ENCODE measurements around the gene MYL12A.

MYL12A gene

DNA sequence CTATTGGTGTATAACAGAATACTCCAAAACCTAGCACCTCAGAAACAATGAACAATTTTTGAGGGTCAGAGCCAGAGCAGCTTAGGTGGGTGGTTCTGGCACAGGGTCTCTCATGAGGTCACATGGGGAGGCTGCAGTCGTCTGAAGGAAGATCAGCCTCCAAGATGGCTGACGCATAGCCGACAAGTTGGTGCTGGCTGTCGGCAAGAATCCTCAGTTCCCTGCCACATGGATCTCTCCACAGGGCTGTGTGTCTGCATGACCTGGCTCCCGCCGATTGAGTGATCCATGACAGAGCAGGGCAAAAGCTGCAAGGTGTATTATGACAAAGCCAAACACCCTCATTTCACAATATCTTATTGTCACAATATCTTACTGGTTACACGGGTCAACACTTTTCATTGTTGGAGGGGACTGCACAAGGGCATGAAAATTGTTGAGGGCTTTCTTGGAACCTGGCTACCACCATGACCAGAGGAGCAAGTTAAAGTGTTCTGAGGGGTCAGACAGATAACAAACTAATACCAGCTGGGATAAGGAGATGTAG, 18.5 kb downstream of the MYL12A start:
- Histone ChIP-seq H3K79me2 (ENCODE audit: insufficient read depth, low read length) (peaks cover 100% of the 10 kb centered on the region), H3K4me2 (ENCODE audit: insufficient read depth, low read length) (peak overlapping the region; percentile 21; the same call in 1 of the 2 replicates), H3K9ac (ENCODE audit: low read depth, low read length) (no peak overlapping the region; the same call in 1 of the 2 replicates), H3K4me3 (ENCODE audit: low read depth in 1 of 2, low read length in 2 of 2) (no peak overlapping the region), H3K4me1 (ENCODE audit: insufficient read depth, low read length) (peaks cover 36% of the 10 kb centered on the region), H3K27me3 (ENCODE audit: insufficient read depth, low read length, poor library complexity) (no peaks in the 10 kb centered on the region), H3K36me3 (ENCODE audit: insufficient read depth, low read length) (peaks cover 6% of the 10 kb centered on the region; the same call in 1 of the 2 replicates), H4K20me1 (ENCODE audit: insufficient read depth, low read length) (peaks cover 74% of the 10 kb centered on the region), H3K9me3 (ENCODE audit: insufficient read depth, low read length, severe bottlenecking) (no peaks in the 10 kb centered on the region), H3K27ac (ENCODE audit: low read length) (no peak overlapping the region), H2AFZ (ENCODE audit: low read depth, low read length) (no peak overlapping the region)
- no peak for DNase-seq
- ATAC-seq (ENCODE audit: insufficient read depth, low read depth) = no peak
- TF ChIP-seq, protein P1, sequence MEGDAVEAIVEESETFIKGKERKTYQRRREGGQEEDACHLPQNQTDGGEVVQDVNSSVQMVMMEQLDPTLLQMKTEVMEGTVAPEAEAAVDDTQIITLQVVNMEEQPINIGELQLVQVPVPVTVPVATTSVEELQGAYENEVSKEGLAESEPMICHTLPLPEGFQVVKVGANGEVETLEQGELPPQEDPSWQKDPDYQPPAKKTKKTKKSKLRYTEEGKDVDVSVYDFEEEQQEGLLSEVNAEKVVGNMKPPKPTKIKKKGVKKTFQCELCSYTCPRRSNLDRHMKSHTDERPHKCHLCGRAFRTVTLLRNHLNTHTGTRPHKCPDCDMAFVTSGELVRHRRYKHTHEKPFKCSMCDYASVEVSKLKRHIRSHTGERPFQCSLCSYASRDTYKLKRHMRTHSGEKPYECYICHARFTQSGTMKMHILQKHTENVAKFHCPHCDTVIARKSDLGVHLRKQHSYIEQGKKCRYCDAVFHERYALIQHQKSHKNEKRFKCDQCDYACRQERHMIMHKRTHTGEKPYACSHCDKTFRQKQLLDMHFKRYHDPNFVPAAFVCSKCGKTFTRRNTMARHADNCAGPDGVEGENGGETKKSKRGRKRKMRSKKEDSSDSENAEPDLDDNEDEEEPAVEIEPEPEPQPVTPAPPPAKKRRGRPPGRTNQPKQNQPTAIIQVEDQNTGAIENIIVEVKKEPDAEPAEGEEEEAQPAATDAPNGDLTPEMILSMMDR (IDR thresholded peaks at IDR 0.05; ENCODE audit: borderline replicate concordance, extremely low read depth, low read length, poor library complexity, severe bottlenecking) = no peak
- TF ChIP-seq EZH2 (IDR thresholded peaks at IDR 0.05; ENCODE audit: borderline replicate concordance, low read depth, low read length, severe bottlenecking) = no peak

DNA sequence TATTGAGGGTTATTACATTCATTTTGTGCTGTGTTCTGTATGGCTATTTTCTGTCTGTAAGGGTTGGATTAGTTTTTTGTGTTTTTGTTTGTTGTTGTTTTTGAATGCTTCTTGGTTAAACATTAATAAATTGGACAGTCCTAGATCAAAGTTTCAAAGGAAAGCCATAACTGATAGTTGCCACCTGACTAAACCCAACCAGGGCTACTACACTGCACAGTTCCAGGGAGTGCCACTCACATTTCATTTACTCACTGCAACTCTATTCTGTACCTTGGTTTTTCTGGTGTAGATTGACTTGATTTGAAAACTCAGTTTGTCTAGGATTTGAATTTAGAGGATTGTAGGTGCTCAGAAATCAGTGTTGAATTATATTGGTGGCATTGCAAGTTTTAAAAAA, 20.7 kb downstream of the MYL12A start:
- peaks cover 30% of the 10 kb centered on the region for H3K4me1 ChIP-seq (ENCODE audit: insufficient read depth, low read length)
- no peaks in the 10 kb centered on the region for H3K27me3 ChIP-seq (ENCODE audit: insufficient read depth, low read length, poor library complexity)
- ATAC-seq (ENCODE audit: insufficient read depth, low read depth) (no peak), DNase-seq (no peak)
- H4K20me1 ChIP-seq (ENCODE audit: insufficient read depth, low read length) = peaks cover 76% of the 10 kb centered on the region
- peaks cover 100% of the 10 kb centered on the region for H3K79me2 ChIP-seq (ENCODE audit: insufficient read depth, low read length)
- H3K36me3 ChIP-seq (ENCODE audit: insufficient read depth, low read length) = peaks cover 10% of the 10 kb centered on the region
- H3K4me2 ChIP-seq (ENCODE audit: insufficient read depth, low read length) = no peak overlapping the region
- no peaks in the 10 kb centered on the region for H3K9me3 ChIP-seq (ENCODE audit: insufficient read depth, low read length, severe bottlenecking)
- H3K4me3 ChIP-seq (ENCODE audit: low read depth in 1 of 2, low read length in 2 of 2) = no peak overlapping the region
- no peak overlapping the region for H3K27ac ChIP-seq (ENCODE audit: low read length)
- H3K9ac ChIP-seq (ENCODE audit: low read depth, low read length) = no peak overlapping the region
- no peak overlapping the region for H2AFZ ChIP-seq (ENCODE audit: low read depth, low read length)
- TF ChIP-seq, protein P1 (IDR thresholded peaks at IDR 0.05; ENCODE audit: borderline replicate concordance, extremely low read depth, low read length, poor library complexity, severe bottlenecking) = no peak
- no peak for TF ChIP-seq EZH2 (IDR thresholded peaks at IDR 0.05; ENCODE audit: borderline replicate concordance, low read depth, low read length, severe bottlenecking)

DNA sequence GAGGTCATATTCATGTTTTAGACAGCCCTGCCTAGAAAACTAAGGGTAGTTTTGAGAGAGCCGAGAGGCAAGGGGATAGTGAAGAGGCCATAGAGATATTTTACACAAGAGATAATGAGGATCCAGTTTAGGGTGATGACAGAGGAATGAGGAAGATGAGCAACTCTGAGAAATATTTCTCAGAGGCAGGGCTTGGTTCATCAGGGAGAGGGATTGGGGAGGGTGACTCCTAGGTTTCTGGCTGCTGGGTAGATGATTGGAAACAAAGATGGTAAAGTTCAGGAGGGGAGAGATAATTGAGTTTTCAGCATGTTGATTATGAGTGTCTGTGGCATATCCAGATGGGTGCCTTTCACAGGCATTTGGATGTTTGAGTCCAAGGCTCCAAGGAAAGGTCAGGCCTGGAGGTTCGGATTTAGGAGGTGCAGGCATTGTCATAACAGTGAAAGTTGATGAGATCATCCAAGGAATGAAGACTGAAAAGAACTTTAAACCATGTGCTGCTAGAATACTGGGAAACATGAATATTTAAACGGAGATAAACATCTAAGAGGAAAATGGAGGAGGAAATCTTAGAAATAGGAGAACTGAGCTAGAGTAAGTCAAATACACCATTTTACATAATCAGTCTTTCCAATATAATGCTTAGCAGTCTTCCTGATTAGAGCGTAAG, 21.8 kb downstream of the MYL12A start:
- Histone ChIP-seq H3K9me3 (ENCODE audit: insufficient read depth, low read length, severe bottlenecking) (no peaks in the 10 kb centered on the region), H3K4me1 (ENCODE audit: insufficient read depth, low read length) (peaks cover 20% of the 10 kb centered on the region), H3K4me2 (ENCODE audit: insufficient read depth, low read length) (no peak overlapping the region), H4K20me1 (ENCODE audit: insufficient read depth, low read length) (peaks cover 69% of the 10 kb centered on the region), H3K27ac (ENCODE audit: low read length) (no peak overlapping the region), H3K9ac (ENCODE audit: low read depth, low read length) (no peak overlapping the region), H2AFZ (ENCODE audit: low read depth, low read length) (no peak overlapping the region), H3K36me3 (ENCODE audit: insufficient read depth, low read length) (peaks cover 21% of the 10 kb centered on the region), H3K4me3 (ENCODE audit: low read depth in 1 of 2, low read length in 2 of 2) (no peak overlapping the region), H3K79me2 (ENCODE audit: insufficient read depth, low read length) (peaks cover 93% of the 10 kb centered on the region), H3K27me3 (ENCODE audit: insufficient read depth, low read length, poor library complexity) (no peaks in the 10 kb centered on the region)
- DNase-seq (no peak), ATAC-seq (ENCODE audit: insufficient read depth, low read depth) (no peak)
- TF ChIP-seq, protein P1 (IDR thresholded peaks at IDR 0.05; ENCODE audit: borderline replicate concordance, extremely low read depth, low read length, poor library complexity, severe bottlenecking) = no peak
- TF ChIP-seq EZH2 (IDR thresholded peaks at IDR 0.05; ENCODE audit: borderline replicate concordance, low read depth, low read length, severe bottlenecking) = no peak
